ENCODE data around the gene RBP7. TPM values are rescaled to one million over a fixed set of nuclear protein-coding genes. Genes with fewer than 3 reads are reported as not detected.
"Not testable (repeated sequence)": the region's sequence is repeated elsewhere in the genome, so short reads cannot be mapped to it uniquely, and the experiment has no call there.

Gene RBP7
- total RNA-seq (ENCODE audit: insufficient read depth, low replicate concordance), result not detected

DNA sequence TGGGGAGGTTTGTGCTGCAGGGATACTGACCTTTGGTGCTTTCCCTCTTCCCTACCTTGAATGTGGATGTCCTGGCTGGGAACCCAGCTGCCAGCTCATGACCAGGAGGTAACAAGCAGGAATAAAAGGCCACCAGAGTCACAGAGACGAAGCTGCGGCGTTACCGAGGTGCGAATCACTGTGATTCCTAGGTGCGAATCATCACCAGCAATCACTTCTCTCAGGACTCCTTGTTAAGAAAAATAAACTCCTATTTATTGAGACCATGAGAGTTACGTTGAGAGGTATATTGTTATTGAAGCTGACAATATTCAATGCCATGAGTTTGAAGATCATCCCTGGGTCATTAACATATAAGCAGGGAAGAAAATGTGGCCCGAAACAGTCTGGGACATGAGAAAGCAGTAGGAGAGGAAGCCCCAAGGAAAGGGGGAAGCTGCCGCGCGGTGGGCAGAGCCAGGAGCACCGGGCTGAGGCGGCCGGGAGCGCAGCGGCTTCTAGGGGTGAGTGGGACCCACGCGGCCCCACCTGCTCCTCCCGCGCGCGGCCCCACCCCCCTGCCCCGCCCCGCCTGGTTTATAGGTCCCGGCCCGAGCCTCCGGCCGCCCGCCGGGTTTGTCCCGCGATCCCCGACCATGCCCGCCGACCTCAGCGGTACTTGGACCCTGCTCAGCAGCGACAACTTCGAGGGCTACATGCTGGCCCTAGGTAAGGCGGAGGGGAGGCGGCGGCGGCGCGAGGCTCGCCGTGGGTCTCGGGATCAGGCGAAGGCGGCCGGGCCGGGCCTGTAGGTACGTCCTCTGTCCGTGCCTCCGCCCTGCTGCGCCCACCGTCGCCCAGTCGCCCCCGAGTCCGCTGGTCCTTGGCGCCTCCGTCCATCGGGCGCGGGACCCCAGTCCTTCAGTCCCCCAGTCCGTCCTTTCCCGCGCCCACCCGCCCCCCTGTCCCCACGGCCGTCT, at the start of gene RBP7:
TSS of gene RBP7 (plus strand) at position 605 of the 959 bp plus-strand sequence. CDS start at position 636, 31 bp downstream.
- no peak for DNase-seq (ENCODE audit: low spot score)

DNA sequence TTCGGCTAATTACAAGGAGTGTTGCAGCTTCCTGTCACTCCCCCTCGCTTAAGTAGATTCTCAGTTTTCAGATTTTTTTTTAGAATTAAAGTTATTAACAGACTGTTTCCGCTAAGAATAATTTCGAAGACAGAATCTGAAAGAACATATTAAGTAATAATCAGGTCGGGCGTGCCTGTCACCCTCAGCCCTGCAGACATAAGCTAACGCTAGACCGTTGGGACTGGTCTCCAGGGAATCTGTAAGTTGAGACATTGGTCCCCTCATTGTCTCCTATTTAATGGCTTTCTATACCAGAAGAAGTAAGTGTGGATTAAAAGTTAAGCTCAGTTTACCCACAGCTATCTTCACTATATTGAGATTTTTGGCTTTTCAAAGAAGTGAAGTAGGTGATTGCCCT, 39.3 kb upstream of the RBP7 start:
- DNase-seq (ENCODE audit: low spot score), result no peak

DNA sequence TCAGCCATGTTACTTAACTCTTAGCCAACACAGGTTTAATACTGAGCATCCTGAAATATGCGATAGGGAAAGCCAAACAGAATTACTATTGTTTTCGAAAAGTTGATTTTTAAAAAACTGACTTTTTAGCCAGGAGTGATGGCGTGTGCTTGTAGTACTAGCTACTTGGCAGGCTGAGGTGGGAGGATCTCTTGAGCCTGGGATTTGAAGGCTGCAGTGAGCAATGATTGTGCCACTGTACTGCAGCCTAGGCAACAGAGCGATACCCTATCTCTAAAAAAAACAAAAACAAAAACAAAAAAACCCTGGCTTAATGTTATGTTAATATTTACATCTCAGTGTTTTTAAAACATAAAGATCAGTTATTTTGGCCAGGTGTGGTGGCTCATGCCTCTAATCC, 37.0 kb upstream of the RBP7 start:
- DNase-seq (ENCODE audit: low spot score), result peak; percentile 32

DNA sequence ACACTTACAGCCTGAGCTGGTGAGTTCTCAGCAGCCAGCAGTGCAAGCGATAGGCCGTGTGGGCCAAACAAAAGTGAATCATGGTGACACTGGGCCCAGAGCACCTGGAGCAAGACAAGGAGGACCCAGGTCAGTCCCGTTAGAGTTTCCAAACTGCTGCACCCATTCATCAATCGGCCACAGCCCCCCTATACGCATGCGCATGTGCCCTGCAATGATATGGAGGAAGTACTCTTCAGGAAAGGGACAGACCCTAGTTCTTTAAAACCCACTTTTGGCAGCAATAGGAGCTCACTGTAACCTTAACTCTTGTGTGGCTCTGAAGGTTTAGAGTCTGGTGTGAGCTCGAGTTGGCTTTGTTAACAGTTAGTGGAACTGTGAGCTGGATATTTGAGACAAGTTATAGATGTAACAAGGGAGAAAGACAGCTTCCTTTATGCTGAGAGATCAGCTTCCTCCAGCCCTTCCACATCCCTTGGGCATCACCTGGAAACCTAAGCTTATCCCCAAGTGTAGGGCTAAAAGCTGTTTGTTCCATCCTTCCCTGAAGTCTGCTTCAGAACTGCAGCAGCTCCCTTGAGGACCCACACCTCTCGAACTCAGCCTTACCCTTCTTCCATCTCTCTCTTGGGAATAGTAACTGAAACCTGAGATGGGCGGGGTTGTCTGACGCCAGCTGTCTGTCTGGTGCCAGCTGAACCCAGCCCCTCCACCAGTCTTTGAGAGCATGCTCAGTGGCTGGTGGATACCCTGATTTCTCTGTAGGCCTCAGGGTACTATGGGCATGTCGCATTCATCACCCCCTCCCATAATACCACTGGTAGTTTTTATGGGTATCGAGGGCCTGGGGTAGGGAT, 36.1 kb upstream of the RBP7 start:
- no peak for DNase-seq (ENCODE audit: low spot score)

DNA sequence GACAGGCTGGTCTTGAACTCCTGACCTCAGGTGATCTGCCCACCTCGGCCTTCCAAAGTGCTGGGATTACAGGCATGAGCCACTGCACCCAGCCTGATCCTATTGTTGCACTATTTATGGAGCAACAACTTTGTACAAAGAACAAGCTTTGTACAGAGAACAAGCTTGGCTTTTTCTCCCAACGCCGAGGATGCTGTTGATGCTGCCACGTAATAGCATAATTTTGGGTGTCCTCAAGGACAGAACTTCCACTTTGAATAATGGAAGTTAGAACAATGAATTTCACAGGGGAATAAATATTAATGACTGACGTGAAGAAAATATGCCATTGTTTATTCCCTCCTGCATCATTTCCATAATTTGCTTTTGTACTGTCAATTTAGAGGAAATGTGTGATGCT, 12.8 kb upstream of the RBP7 start:
- no peak for DNase-seq (ENCODE audit: low spot score)

DNA sequence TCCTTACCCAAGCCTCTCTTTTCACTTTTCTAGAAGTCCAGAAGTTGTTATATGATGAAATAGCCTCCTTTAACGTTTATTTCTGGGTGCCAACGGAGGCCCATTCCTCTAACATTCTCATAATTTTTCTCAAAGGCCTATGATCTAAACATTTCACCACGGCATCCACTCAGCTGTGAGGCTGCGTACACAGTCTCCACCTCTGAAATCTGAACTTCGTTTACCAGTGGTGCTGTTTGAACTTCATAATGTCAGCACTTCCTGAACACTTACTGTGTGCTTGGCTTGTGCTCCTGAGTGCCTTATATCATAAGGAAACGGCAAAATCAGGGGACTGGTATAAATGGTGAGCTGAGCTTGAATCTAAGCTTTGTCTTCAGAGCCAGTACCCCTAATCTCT, 12.0 kb upstream of the RBP7 start:
- no peak for DNase-seq (ENCODE audit: low spot score)

- DNase-seq (ENCODE audit: low spot score), result no peak
Observed at GRCh38 chr1:9989773-9990172, 7.3 kb upstream of the RBP7 start.

GRCh38 chr1:9990944-9991343, 6.1 kb upstream of the RBP7 start:
- peak; percentile 21 for DNase-seq (ENCODE audit: low spot score)

- DNase-seq (ENCODE audit: low spot score), result no peak
Observed at GRCh38 chr1:9992910-9993309, 4.1 kb upstream of the RBP7 start.

- peak; percentile 74 for DNase-seq (ENCODE audit: low spot score)
Observed at GRCh38 chr1:9993561-9994075, 3.4 kb upstream of the RBP7 start.

GRCh38 chr1:10001016-10001665, 4.1 kb downstream of the RBP7 start:
- DNase-seq (ENCODE audit: low spot score), result no peak

DNA sequence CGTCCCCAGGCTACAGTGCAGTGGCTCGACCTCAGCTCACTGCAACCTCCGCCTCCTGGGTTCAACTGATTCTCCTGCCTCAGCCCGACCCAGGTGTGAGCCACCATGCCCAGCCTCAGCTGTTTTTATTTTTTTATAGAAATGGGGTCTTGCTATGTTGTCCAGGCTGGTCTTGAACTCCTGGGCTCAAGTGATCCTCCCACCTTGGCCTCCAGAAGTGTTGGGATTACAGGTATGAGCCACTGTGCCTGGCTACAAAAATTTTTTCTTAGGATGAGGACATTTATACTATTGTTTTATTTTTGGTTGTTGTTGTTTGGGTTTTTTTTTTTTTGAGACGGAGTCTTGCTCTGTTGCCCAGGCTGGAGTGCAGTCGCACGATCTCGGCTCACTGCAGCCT, 8.2 kb downstream of the RBP7 start:
- not testable (repeated sequence) for DNase-seq (ENCODE audit: low spot score)

DNA sequence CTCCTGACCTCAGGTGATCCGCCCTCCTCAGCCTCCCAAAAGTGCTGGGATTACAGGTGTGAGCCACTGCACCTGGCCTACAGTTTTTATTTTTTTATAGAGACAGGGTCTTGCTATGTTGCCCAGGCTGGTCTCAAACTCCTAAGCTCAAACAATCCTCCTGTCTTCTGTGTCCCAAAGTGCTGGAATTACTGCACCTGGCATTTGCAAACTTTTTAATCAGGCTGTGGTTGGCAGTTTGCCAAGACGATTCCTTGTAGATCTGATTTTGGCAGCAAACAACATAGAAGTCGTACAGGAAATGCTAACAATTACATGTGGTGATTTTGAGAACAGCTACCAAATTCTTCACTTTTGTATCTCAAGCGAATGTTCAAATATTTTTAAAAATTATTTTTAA, 10.1 kb downstream of the RBP7 start:
- no peak for DNase-seq (ENCODE audit: low spot score)

DNA sequence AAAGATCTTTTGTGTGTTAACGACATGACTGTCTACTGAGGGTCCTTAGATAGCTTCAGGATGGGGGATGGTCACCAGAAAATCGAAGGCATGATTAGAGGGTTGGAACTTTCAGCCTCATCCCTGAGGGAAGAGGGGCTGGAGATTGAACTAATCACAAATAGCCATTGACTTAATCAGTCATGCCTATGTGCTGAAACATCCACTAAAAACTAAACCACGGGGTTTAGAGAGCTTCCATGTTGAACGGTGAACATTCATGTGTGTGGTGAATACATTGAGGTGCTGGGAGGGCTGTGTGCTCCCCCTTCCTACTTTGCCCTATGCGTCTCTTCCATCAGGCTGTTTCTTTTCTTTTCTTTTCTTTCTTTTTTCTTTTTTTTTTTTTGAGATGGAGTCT, 17.0 kb downstream of the RBP7 start:
- no peak for DNase-seq (ENCODE audit: low spot score)

DNA sequence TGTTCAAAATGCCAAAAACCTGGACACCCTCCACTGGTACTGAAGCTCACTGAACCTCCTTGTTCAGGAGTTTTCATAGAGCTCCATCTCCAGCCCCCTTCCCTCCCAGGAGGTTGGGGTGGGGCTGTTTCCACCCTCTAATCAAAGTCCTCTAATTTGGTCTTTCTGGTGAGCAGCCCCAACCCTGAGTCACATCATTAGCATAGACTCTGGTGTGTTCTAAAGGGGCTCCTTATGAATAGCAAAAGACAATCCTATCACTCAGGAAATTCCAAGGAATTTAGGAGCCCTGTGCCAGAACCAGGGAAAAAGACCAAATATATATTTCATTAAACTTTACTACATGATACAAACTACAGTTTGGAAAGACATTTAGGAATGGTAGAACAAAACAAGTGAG, 22.5 kb downstream of the RBP7 start:
- DNase-seq (ENCODE audit: low spot score), result no peak

GRCh38 chr1:10020086-10020485, 23.1 kb downstream of the RBP7 start:
- DNase-seq (ENCODE audit: low spot score), result no peak

DNA sequence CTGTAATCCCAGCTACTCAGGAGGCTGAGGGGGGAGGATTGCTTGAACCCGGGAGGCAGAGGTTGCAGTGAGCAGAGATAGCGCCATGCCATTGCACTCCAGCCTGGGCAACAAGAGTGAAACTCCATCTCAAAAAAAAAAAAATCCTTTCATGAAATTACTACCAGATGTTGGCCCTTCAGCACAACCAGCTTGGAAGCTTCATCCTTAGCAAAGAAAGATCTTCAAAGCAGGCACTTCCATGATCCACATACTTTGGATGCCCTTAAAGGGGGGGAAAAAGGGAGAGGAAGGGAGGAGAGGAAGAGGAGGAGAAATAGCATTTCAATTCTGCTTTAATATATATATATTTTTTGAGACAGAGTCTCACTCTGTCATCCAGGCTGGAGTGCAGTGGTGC, 23.6 kb downstream of the RBP7 start:
- peak; percentile 67 for DNase-seq (ENCODE audit: low spot score)

GRCh38 chr1:10021992-10022391, 25.0 kb downstream of the RBP7 start:
- DNase-seq (ENCODE audit: low spot score), result peak; percentile 46

- no peak for DNase-seq (ENCODE audit: low spot score)
Observed at GRCh38 chr1:10022656-10023055, 25.6 kb downstream of the RBP7 start.

DNA sequence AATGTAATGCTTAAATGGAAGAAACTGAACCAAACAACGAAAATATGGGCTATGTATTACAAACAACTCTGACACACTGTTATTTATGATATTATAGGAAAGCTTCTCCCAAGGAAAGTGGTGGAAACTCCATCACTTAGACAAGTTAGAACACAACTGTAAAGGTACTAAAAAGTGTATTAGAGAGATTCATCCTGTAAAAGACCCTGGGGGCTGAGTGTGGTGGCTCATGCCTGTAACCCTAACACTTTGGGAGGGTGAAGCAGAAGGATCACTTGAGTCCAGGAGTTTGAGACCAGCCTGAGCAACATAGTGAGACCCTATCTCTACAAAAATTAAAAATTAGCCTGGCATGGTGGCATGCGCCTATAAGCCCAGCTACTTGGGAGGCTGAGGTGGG, 28.3 kb downstream of the RBP7 start:
- no peak for DNase-seq (ENCODE audit: low spot score)

GRCh38 chr1:10027027-10027426, 30.0 kb downstream of the RBP7 start:
- DNase-seq (ENCODE audit: low spot score), result no peak
